Globus pallidus (tissue), 1 donor: ENCODE data around the gene EIF2S3B.
"Not testable (repeated sequence)": the region's sequence is repeated elsewhere in the genome, so short reads cannot be mapped to it uniquely, and the experiment has no call there.

Source experiments
- DNase-seq: peaks from one replicate; pipeline ENCODE4 v3.0.0-alpha.2; 2015; ENCODE audit warnings: low spot score

EIF2S3B gene

DNA sequence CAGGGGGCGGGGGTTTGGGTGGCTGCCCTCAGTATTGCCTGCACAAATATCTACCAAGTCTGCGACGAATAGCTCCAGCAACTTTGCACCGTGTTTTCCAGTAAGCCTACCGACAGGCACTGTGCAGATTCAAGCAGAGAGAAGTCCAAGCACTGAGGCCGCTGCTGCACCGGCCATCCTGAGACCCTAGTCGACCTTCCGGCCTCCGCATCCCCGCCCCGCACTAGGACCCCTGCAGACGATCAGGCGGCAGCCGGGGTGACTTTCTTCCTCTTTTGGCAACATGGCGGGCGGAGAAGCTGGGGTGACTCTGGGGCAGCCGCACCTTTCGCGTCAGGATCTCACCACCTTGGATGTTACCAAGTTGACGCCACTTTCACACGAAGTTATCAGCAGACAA, at the start of gene EIF2S3B:
TSS of gene EIF2S3B (plus strand) at position 271 of the 400 bp plus-strand sequence. CDS start at position 284, 13 bp downstream.
- DNase-seq = no peak

DNA sequence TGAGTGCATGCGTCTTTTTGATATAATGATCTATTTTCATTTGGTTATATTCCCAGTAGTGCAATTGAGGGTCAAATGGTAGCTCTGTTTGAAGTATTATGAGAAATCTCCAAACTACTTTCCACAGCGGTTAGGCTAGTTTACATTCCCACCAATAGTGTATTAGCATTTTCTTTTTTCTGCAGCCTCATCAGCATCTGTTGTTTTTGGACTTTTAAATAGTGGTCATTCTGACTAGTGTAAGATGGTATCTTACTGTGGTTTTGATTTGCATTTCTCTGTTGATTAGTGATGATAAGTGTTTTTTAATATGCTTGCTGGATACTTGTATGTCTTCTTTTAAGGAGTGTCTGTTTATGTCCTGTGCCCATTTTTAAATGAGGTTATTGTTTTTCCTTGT, 48.8 kb upstream of the EIF2S3B start:
- DNase-seq = no peak

DNA sequence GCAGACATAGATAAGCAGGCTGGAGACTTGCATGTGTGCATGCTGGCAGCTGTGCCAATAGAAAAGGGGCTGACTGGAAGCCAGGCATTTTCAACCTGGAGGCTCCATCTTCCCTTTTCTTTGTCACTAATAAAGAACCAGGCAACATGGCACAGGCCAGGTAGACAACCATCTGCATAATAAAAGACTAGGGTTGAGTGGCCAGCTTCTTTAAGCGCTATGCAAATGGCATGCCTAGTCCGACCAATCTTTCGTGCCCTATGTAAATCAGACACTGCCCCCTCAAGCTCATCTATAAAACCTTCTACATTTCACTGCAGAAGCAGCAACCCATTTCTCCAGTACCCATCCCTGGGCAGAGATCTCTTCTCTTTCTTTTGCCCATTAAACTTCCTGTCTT, 47.9 kb upstream of the EIF2S3B start:
- no peak for DNase-seq

DNA sequence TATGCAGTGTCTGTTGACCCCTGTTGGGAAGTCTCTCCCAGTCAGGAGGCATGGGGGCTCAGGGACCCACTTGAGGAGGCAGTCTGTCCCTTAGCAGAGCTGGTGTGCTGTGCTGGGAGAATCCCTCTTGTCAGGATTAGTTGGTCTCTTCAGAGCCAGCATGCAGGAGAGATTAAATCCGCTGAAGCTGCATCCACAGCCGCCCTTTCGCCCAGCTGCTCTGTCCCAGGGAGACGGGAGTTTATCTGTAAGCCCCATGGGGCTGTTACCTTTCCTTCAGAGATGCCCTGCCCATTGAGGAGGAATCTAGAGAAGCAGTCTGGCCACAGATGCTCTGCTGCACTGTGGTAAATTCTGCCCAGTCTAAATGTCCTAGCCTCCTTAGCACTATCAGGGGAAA, 39.4 kb upstream of the EIF2S3B start:
- no peak for DNase-seq

DNA sequence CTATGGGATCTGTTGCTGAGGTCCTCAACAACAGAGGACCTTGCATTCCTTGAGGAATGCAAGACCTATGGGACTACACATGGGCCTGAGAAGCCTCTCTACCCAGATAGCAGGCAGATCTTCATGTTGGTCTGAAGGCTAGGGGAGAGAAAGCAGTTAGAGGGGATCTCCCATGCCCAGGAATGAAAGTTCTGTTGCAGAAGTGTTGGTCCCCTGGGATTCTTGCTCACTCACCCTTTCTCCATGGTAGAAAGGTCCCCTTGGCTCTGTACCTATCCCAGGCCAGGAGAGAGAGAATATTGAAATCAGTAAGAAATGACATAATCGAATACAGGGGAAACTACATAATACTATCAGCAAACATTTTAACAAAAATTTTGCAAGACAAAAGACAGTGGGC, 36.0 kb upstream of the EIF2S3B start:
- DNase-seq = no peak

DNA sequence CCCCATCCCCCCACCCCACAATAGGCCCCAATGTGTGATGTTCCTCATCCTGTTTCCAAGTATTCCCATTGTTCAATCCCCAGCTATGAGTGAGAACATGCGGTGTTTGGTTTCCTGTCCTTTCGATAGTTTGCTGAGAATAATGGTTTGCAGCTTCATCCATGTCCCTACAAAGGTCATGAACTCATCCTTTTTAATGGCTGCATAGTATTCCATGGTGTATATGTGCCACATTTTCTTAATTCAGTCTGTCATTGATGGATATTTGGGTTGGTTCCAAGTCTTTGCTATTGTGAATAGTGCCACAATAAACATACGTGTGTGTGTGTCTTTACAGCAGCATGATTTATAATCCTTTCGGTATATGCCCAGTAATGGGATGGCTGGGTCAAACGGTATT, 32.9 kb upstream of the EIF2S3B start:
- not testable (repeated sequence) for DNase-seq

DNA sequence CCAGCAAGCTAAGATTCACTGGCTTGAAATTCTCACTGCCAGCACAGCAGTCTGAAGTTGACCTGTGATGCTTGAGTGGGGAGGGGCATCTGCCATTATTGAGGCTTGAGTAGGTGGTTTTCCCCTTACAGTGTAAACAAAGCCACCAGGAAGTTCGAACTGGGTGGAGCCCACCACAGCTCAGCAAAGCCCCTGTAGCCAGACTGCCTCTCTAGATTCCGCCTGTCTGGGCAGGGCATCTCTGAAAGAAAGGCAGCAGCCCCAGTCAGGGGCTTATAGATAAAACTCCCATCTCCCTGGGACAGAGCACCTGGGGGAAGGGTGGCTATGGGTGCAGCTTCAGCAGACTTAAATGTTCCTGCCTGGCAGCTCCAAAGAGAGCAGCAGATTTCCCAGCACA, 23.8 kb upstream of the EIF2S3B start:
- not testable (repeated sequence) for DNase-seq

DNA sequence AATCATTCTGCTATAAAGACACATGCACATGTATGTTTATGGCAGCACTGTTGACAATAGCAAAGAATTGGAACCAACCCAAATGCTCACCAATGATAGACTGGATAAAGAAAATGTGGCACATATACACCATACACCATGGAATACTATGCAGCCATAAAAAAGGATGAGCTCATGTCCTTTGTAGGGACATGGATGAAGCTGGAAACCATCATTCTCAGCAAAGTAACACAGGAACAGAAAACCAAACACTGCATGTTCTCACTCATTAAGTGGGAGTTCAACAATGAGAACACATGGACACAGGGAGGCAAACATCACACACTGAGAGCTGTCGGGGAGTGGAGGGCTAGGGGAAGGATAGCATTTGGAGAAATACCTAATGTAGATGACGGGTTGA, 18.4 kb upstream of the EIF2S3B start:
- DNase-seq = not testable (repeated sequence)

DNA sequence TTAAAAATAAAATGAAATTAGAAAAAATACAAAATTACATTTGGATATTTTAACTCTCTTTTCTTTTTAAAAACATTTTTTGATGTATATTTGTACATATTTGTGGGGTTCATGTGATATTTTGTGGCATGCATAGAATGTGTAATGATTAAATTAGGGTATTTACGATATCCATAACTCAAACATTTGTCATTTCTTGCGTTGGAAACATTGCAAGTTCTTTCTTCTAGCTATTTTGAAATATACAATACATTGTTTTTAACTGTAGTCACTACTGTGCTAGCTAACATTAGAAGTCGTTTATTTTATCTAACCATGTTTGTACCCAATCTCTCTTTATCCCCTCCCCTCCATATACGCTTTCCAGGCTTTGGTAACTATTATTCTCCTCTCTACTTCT, 13.9 kb upstream of the EIF2S3B start:
- DNase-seq = no peak

DNA sequence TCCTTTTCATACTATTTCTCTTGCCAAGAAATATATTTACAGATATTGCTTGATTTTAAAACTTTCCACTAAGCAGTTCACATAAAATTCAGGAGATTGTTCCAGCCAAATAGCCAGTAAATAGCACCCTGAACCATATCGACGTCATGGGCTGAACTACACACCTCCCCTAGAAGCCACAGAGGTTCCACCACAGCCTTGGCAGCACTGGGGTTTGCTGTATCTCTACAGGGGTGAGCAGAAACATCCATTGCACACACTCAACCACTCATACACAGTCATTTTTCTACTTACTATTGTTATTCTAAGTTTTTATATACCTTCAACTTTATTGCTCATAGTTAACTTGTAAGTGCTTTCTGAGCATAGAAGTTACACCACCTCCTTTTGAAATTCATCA, 8.1 kb upstream of the EIF2S3B start:
- no peak for DNase-seq

DNA sequence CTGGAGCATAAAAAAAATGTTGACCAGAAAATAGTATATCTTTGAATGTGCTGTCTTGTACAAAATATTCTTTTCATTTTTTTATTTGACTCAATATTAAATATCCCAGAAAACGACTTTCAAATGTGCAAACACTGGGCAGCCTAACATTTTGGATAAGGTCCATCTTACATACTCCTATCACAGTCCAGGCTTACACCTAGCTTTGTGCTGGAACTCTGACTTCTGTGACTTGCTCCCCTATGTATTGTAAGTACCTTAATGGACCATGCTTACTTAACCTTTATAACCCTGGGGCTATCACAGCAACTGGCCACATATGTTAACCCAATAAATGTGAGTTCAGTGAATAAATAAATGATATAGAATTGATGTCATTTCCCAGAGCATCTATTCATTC, 7.6 kb upstream of the EIF2S3B start:
- no peak for DNase-seq

DNA sequence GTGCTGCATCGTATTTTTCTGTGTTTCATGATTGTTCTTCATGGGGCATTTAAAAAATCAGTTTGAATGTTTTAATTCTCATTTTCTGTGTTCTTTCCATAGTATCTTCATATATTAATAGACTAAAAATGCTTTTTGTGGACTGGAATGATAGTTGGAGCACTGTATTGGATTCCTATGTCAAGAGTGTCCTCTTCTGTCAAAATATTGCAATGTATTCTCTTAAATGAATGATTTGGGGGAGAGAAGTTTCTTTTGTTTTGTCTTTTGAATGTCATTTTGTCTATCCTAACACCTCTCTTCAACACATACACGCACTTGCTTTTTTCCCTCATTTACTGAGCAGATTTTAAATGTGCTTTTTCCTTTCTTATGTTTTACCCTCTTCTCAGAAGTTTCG, 4.7 kb upstream of the EIF2S3B start:
- peak; percentile 69 for DNase-seq

DNA sequence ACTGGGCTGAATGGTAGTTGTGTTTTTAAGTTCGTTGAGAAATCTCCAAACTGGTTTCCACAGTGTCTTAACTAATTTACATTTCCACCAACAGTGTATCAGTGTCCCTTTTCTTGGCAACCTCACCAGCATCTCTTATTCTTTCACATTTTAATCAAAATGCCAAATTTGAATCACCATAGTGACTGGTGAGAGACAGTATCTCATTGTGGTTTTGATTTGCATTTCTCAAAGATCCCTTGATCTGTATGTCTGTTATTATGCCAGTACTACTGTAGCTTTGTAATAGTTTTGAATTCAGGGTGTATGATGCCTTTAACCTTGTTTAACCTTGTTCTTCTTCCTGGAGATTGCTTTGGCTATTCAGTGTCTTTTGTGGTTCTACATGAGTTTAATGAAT, 2.2 kb upstream of the EIF2S3B start:
- DNase-seq = peak; percentile 69

DNA sequence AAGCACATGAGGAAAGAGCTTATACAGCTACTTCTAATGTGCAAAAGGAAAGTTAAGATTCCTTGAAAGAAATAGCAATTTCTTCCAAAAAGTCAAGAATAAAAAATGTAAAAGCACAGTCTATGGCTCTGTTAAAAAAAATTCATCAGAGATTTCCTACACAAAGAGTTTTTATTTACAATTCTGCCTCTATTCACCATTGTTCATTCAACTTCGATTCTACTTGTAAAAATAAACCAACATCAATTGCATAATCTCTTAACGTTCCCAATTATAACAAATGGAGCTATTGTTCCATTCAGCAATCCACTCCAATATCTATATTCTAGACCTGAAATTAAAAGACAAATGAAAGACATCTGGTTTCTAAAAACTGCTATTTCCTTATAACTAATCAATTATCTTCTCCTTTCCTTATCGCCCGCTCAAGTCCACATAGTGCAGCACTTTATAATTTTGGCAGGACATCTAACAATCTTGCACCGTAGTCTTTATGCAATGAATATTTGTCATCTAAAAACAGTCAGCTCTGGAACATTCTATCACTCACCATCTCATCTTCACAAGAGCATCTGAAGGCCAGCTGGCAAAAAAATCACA, 6.2 kb downstream of the EIF2S3B start:
- DNase-seq = peak; percentile 83

DNA sequence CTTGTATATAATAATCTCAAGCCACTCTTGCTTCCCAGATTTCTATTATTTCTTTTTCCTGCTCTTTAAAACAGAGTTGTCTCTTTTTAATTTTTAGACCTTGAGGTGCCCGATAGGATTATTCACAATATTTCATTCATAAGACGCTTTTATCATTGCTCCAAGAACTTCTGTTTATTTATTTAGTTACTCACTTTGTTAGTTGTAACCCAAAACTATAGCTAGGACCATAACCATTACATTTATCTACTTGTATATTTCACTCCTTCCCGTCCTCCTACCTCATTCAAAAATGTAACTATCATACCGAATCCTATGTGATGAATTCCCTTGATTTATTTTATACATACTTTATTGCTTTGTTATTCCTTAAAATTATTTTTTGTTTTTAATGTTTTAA, 7.1 kb downstream of the EIF2S3B start:
- no peak for DNase-seq

DNA sequence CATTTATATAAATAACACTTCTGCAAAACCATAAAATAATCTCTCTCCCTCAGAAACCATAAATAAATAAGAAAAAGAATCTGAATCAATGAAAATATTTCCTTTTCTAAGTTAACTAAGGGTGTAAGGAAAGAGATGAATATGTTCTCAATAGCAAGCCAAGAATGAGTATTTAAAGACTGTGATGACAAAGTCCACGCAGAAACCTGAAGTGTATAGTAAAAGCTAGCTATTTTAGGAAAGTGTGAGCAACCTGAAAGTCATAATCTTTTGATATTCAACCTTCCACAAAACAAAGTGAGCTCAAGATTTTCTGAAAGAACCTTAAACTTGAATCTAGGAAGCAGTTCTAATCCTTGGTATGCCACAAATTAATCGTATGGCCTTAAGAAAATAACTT, 15.9 kb downstream of the EIF2S3B start:
- DNase-seq = no peak

DNA sequence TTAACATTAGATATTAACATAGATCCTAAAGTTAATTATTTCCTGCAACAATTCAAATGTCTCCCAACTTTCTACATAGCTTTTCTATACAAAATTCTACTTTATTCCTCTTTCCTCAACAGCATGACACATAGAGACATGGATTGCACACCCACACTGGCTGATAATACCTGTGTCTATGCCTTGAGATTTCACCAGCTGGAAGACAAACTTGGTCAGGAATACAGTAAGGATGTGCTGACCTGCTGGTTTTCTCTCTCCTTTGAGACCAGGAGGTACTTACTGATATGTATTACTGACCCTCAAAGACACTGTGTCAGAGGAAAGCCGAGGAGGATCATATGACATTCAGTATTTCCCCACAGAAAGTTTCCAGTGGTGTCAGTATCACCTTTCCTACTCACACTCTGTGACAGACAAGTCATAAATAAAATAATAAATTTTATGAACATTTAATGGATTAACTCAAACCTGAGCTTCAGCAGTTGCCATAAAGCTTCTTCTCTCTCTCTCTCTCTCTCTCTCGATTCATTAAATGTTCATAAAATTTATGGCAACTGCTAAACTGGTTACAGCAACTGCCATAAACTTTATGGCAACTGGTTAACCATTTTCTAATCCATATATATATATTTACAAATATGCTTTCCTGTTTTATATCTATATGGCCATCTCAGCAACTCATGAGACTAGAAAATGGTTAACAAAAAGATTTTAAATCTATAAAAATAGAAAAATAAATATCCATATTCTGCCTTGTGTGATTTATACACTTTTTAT, 22.7 kb downstream of the EIF2S3B start:
- DNase-seq = no peak

DNA sequence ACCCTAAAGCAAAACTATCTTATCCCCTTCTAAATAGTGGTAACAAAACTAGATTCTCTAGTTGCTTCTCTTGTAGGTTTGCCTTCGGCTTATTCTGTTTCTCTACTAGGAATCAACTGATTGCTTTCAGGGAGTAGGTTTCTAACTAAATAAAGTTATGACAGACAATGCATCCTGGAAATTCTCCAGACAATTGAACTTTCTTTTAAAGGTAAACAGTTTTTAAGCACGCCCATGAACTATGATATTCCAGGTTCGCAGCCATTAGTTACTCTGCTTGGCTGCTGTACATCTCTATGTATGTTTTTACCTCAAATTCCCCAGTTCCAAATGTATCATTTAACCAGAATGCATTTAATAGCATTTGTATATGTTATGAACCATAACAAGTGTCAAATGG, 23.9 kb downstream of the EIF2S3B start:
- DNase-seq = no peak

DNA sequence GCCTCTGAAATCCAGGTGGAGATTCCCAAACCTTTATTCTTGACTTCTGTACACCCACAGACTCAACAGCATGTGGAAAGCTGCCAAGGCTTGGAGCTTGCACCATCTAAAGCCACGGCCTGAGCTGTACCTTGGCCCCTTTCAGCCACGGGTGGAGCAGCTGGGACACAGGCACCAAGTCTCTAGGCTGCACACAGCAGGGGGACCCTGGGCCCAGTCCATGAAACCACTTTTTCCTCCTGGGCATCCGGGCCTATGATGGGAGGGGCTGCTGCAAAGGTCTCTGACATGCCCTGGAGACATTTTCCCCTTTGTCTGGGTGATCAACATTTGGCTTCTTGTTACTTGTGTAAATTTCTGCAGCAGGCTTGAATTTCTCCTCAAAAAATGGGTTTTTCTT, 32.0 kb downstream of the EIF2S3B start:
- DNase-seq = no peak

DNA sequence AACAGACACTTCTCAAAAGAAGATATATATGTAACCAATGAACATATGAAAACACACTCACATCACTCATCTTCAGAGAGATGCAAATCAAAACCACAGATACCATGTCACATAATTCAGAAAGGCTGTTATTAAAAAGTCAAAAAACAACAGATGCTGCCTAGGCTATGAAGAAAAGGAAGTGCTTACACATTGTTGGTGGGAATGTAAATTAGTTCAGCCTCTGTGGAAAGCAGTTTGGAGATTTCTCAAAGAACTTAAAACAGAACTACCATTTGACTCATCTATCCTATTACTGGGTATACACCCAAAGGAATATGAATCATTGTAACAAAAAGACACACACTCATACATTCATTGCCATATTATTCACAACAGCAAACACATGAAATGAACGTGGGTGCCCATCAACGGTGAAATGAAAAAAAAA, 35.1 kb downstream of the EIF2S3B start:
- DNase-seq = no peak

DNA sequence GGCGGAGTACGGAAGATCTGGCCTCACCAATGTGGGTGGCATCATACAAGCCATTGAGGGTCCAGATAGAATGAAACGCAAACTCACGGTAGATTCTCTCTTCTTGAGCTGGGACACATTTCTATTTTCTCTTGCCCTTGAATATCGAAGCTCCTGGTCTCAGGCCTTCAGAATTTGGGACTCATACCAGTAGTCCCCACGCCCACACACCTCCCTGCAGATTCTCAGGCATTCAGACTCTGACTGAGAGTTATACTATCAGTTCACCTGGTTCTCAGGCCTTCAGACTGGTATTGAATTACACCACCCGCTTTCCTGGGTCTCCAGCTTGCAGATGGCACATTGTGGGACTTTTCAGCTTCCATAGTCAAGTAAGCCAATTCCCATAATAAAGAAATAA, 37.8 kb downstream of the EIF2S3B start:
- no peak for DNase-seq

DNA sequence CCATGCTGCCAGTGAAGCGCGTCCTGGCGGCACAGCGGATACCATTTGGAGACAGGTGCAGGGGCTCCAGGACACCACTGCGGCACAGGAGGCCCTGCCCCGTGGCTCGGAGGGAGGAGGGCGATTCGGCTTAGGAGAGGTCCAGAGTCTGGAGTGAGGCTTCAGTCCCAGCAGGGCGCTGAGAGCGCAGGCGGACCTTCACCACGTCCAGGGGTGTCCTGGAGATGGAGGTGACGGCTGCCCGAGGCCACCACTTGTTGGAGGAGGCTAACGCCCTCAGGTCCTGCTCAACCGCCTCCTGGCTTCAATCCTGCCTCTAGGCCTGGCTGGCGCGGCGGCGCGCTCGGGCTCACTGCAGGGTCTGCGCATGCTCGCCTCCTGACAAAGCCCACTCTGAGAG, 45.7 kb downstream of the EIF2S3B start:
- no peak for DNase-seq

DNA sequence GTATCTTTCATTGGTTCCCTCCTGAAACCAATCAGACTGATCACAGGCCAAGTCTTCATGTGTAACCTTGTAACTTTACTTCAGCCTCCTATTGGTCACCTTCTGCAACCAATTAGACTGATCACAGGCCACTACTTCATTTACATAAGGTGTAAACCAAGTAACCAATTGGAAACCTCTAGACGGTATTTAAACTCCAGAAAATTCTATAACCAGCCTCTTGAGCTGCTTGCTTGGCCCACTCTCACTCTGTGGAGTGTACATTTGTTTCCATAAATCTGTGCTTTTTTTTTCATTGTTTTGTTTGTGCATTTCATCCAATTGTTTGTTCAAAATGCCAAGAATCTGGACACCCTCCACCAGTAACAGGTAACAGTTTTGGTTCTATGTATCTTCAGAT, 47.5 kb downstream of the EIF2S3B start:
- DNase-seq = no peak

DNA sequence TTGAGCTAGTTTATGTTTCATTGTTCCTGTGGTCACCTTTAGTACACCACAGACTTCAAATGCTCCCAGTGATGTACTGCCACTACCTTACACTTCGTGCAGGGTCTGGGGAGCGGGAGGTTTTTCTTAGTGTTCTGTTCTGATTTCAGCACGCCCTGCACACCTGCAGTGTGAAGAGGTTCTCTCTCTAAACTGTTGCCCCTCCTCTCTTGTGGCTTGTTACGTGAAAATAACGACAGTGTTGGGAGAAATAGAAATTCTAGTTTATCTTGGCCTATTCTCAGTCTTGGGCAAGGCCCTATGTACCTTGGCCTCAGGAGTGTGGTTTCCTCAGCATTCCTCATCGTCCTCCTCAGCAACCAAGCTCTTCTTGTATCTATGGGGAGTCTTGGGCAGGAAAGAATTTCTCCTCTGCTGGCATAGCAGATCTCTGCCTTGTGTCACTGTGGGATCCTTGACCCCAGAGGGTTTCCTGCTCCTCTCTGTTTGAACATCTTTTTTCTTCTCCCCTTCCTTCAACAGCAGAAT, 48.6 kb downstream of the EIF2S3B start:
- no peak for DNase-seq
